IMR-90 (cell line): ENCODE data around the gene EBP. TPM values are rescaled to one million over a fixed set of nuclear protein-coding genes. Genes with fewer than 3 reads are reported as not detected.
"Not testable (repeated sequence)": the region's sequence is repeated elsewhere in the genome, so short reads cannot be mapped to it uniquely, and the experiment has no call there.

Source experiments
- ATAC-seq: fragments of 200-7000 bp; cut with Tn5 transposase; 2 replicates; pipeline ENCODE4 v1.9.1; 2020; ENCODE audit warnings: low read depth, mild to moderate bottlenecking, moderate library complexity
- BruUV-seq: library from RNA; stranded (reverse); fragments of 400-500 nt; replicated peaks from 2 replicates; lab custom pipeline; 2021; lab: Mats Ljungman, UMichigan
- CTCF ChIA-PET: fragments of 300-600 bp; formaldehyde crosslinking; extraction: SDS; loops from one replicate; lab custom pipeline; 2021; ENCODE audit warnings: antibody characterized with exemption; lab: Yijun Ruan, JAX
- POLR2A ChIA-PET: fragments of 300-600 bp; sonication (Branson Sonifier 250); formaldehyde crosslinking; loops from one replicate; lab custom pipeline; 2022; ENCODE audit warnings: antibody characterized with exemption; ENCODE audit not compliant: unreplicated experiment; lab: Charles Lee
- DNase-seq: peaks from one replicate; pipeline ENCODE4 v3.0.0; 2013
- H2AFZ ChIP-seq: replicated peaks from 2 replicates; pipeline ENCODE3; 2013; ENCODE audit warnings: low read length, mild to moderate bottlenecking; ENCODE audit not compliant: poor library complexity
- H2AK5ac ChIP-seq: 2 replicates; pipeline ENCODE4 v1.6.1; 2013; ENCODE audit warnings: low read depth, low read length, inconsistent platforms
- H2AK9ac ChIP-seq: replicated peaks from 2 replicates; pipeline ENCODE3; 2013; ENCODE audit warnings: mild to moderate bottlenecking, low read depth, low read length, moderate library complexity; ENCODE audit not compliant: poor library complexity
- H2BK120ac ChIP-seq: 2 replicates; pipeline ENCODE4 v1.6.1; 2013; ENCODE audit warnings: low read depth, low read length, inconsistent platforms
- H2BK15ac ChIP-seq: 3 replicates; pipeline ENCODE4 v1.6.1; 2013; ENCODE audit warnings: low read depth, low read length, inconsistent platforms
- H2BK20ac ChIP-seq: 2 replicates; pipeline ENCODE4 v1.6.1; 2013; ENCODE audit warnings: low read depth, mild to moderate bottlenecking, inconsistent platforms, low read length, moderate library complexity
- H2BK5ac ChIP-seq: 2 replicates; pipeline ENCODE4 v1.6.1; 2013; ENCODE audit warnings: mild to moderate bottlenecking, low read depth, low read length, inconsistent platforms; ENCODE audit not compliant: poor library complexity, severe bottlenecking
- H3K14ac ChIP-seq: replicated peaks from 2 replicates; pipeline ENCODE4 v1.6.1; 2013; ENCODE audit warnings: low read depth, low read length, inconsistent platforms
- H3K18ac ChIP-seq: 2 replicates; pipeline ENCODE4 v1.6.1; 2013; ENCODE audit warnings: low read depth, low read length, control low read depth
- H3K23ac ChIP-seq: 2 replicates; pipeline ENCODE4 v1.6.1; 2013; ENCODE audit warnings: low read depth, low read length, inconsistent platforms
- H3K27ac ChIP-seq: 2 replicates; pipeline ENCODE4 v1.5.1; 2013; ENCODE audit warnings: mild to moderate bottlenecking, control low read depth, low read length; ENCODE audit not compliant: insufficient read depth
- H3K27me3 ChIP-seq: 2 replicates; pipeline ENCODE4 v1.6.1; 2013; ENCODE audit warnings: low read length; ENCODE audit not compliant: control insufficient read depth, insufficient read depth
- H3K36me3 ChIP-seq: 2 replicates; pipeline ENCODE4 v1.6.1; 2013; ENCODE audit warnings: low read length, mixed read lengths; ENCODE audit not compliant: control insufficient read depth, insufficient read depth
- H3K4ac ChIP-seq: 2 replicates; pipeline ENCODE4 v1.6.1; 2013; ENCODE audit warnings: low read depth, low read length, inconsistent platforms
- H3K4me1 ChIP-seq: 2 replicates; pipeline ENCODE4 v1.6.1; 2013; ENCODE audit warnings: low read length, mixed read lengths; ENCODE audit not compliant: control insufficient read depth, insufficient read depth
- H3K4me2 ChIP-seq: 2 replicates; pipeline ENCODE4 v1.6.1; 2013; ENCODE audit warnings: low read depth, mild to moderate bottlenecking, control low read depth, low read length, moderate library complexity
- H3K4me3 ChIP-seq: 2 replicates; pipeline ENCODE4 v1.5.1; 2013; ENCODE audit warnings: low read depth, mild to moderate bottlenecking, control low read depth, low read length, moderate library complexity; ENCODE audit not compliant: insufficient read depth
- H3K56ac ChIP-seq: 2 replicates; pipeline ENCODE4 v1.6.1; 2013; ENCODE audit warnings: low read length, inconsistent platforms; ENCODE audit not compliant: insufficient read depth; ENCODE audit errors: extremely low read depth
- H3K79me1 ChIP-seq, 2 experiments: 2 replicates each; pipeline ENCODE4 v1.6.1; 2013; ENCODE audit warnings: low read length in 2 of 2, inconsistent platforms in 1 of 2, low read depth in 1 of 2
- H3K9ac ChIP-seq: 2 replicates; pipeline ENCODE4 v1.6.1; 2013; ENCODE audit warnings: low read depth, low read length, control low read depth
- H3K9me1 ChIP-seq: 2 replicates; pipeline ENCODE4 v1.6.1; 2013; ENCODE audit warnings: low read length, inconsistent platforms; ENCODE audit not compliant: insufficient read depth
- H3K9me3 ChIP-seq: 2 replicates; pipeline ENCODE4 v1.6.1; 2013; ENCODE audit warnings: low read length; ENCODE audit not compliant: control insufficient read depth, insufficient read depth
- H4K20me1 ChIP-seq: 2 replicates; pipeline ENCODE4 v1.6.1; 2013; ENCODE audit warnings: low read length, inconsistent platforms; ENCODE audit not compliant: insufficient read depth
- H4K5ac ChIP-seq: 2 replicates; pipeline ENCODE4 v1.6.1; 2013; ENCODE audit warnings: mild to moderate bottlenecking, low read depth, low read length, control low read depth
- H4K8ac ChIP-seq, 2 experiments: 2 replicates each; pipeline ENCODE4 v1.6.1; 2013; ENCODE audit warnings: low read depth in 2 of 2, low read length in 2 of 2, control low read depth in 1 of 2, inconsistent platforms in 1 of 2
- H4K91ac ChIP-seq: 2 replicates; pipeline ENCODE4 v1.6.1; 2013; ENCODE audit warnings: low read depth, low read length, inconsistent platforms; ENCODE audit not compliant: insufficient read depth
- WGBS, 2 experiments: methylation state at CpG; one replicate each; pipeline versions ENCODE4 v1.1.5 to v1.1.7; 2013; ENCODE audit warnings: missing lambda C conversion rate in 2 of 2; ENCODE audit not compliant: insufficient read length in 1 of 2; ENCODE audit errors: extremely low coverage in 2 of 2; 5-methylcytosine and 5-hydroxymethylcytosine counted together
- dilution Hi-C: fragments of 300-500 bp; cut with HindIII; formaldehyde crosslinking; loops from one replicate; pipeline ENCODE4 v1.14.3; 2018; ENCODE audit warnings: low sequenced_read_pairs; ENCODE audit not compliant: unreplicated experiment
- in situ Hi-C: fragments of 300-500 bp; cut with MboI; formaldehyde crosslinking; loops from 3 replicates; pipeline ENCODE4 v1.14.3; 2019; ENCODE audit warnings: low sequenced_read_pairs, inconsistent platforms, mixed read lengths
- intact Hi-C: fragments of 100-400 bp; cut with micrococcal nuclease; formaldehyde crosslinking; loops from 2 replicates; pipeline ENCODE4 v1.10.0; 2022
- polyA plus RNA-seq, 3 experiments: library from polyadenylated mRNA; depleted of rRNA; stranded (reverse); fragments of >200 nt; gene quantifications; 2 replicates each; pipeline ENCODE4 v1.2.3, GENCODE V29; 2012; ENCODE audit warnings: low replicate concordance in 1 of 3
- total RNA-seq: library from RNA; depleted of rRNA; stranded (reverse); fragments of >200 nt; gene quantifications from 2 replicates; pipeline ENCODE4 v1.2.3, GENCODE V29; 2012

Gene EBP
- total and polyA plus RNA-seq, 2 of the 4 experiments (the other 2 are of a cell fraction) = 39.4 to 78.9 TPM

- H3K23ac ChIP-seq, ATAC-seq, H3K4me1 ChIP-seq, H3K9me3 ChIP-seq, intact Hi-C loops, H2AK5ac ChIP-seq, DNase-seq, in situ Hi-C loops, H2BK120ac ChIP-seq, H3K4me3 ChIP-seq, H3K4me2 ChIP-seq, H2BK5ac ChIP-seq, H3K36me3 ChIP-seq, H3K56ac ChIP-seq, H4K20me1 ChIP-seq, H2AK9ac ChIP-seq, H3K14ac ChIP-seq, H3K9me1 ChIP-seq, H3K79me1 ChIP-seq, H4K5ac ChIP-seq, dilution Hi-C loops, H3K9ac ChIP-seq, BruUV-seq, H3K4ac ChIP-seq, H3K27ac ChIP-seq, H4K91ac ChIP-seq, H4K8ac ChIP-seq, H3K27me3 ChIP-seq, H3K18ac ChIP-seq, CTCF ChIA-PET, H2BK20ac ChIP-seq, H2BK15ac ChIP-seq, H2AFZ ChIP-seq: not testable (repeated sequence)
- POLR2A ChIA-PET = interaction anchor here (0.6 kb wide), 1 partner anchor 645 kb away, joined by 5 read pairs; no protein-coding TSS in a partner anchor
- WGBS, 2 experiments = 86% methylated on average over 1 of the region's 8 CpGs; no CpG with 5 or more reads in 1 of the 2 experiments
Observed at GRCh38 chrX:48525853-48526252, 4.2 kb downstream of the EBP start.
